ENCODE measurements around the gene PRKG1.
"Not testable (repeated sequence)": the region's sequence is repeated elsewhere in the genome, so short reads cannot be mapped to it uniquely, and the experiment has no call there.

PRKG1 gene

GRCh38 chr10:52232561-52233350 is 1158.5 kb downstream of the PRKG1 start:
- no peaks in the 10 kb centered on the region for H3K79me1 ChIP-seq (ENCODE audit: low read length)
- H2BK120ac ChIP-seq (ENCODE audit: low read depth, low read length), result no peak overlapping the region
- H3K9ac ChIP-seq (ENCODE audit: low read length), result no peak overlapping the region
- H3K23ac ChIP-seq (ENCODE audit: low read length), result no peak overlapping the region
- no peak overlapping the region for H3K4ac ChIP-seq (ENCODE audit: low read depth, low read length)
- no peak overlapping the region for H2AK5ac ChIP-seq (ENCODE audit: low read length)
- no peaks in the 10 kb centered on the region for H3K4me1 ChIP-seq (ENCODE audit: control insufficient read depth, low read depth, low read length)
- H3K27ac ChIP-seq (ENCODE audit: low read depth, low read length), result no peak overlapping the region
- H3K18ac ChIP-seq (ENCODE audit: low read length), result no peak overlapping the region
- no peaks in the 10 kb centered on the region for H3K79me2 ChIP-seq (ENCODE audit: control insufficient read depth, insufficient read depth, low read length)
- H3K56ac ChIP-seq (ENCODE audit: low read length), result no peak overlapping the region
- no peak for DNase-seq
- no peak overlapping the region for H3K4me3 ChIP-seq (ENCODE audit: low read length)
- H3K36me3 ChIP-seq (ENCODE audit: control insufficient read depth, insufficient read depth, low read length), result no peaks in the 10 kb centered on the region
- no CpG with 5 or more reads among the region's 4 CpGs for WGBS (ENCODE audit: extremely low coverage, insufficient coverage, low lambda C conversion rate)
- no peak overlapping the region for H4K8ac ChIP-seq (ENCODE audit: low read depth, low read length)
- H2BK5ac ChIP-seq (ENCODE audit: low read length), result no peak overlapping the region
- no peak overlapping the region for H3K4me2 ChIP-seq (ENCODE audit: low read length)
- no peaks in the 10 kb centered on the region for H3K27me3 ChIP-seq (ENCODE audit: insufficient read depth, low read length, poor library complexity)
- H2BK15ac ChIP-seq (replicated peaks; ENCODE audit: low read depth), result no peak overlapping the region
- no peak overlapping the region for H4K5ac ChIP-seq (ENCODE audit: low read length)

- not testable (repeated sequence) for H3K4me3 ChIP-seq (ENCODE audit: low read length); H3K4ac ChIP-seq (ENCODE audit: low read depth, low read length); H3K56ac ChIP-seq (ENCODE audit: low read length); H4K5ac ChIP-seq (ENCODE audit: low read length); H3K18ac ChIP-seq (ENCODE audit: low read length); H3K79me1 ChIP-seq (ENCODE audit: low read length); H3K27me3 ChIP-seq (ENCODE audit: insufficient read depth, low read length, poor library complexity); H4K8ac ChIP-seq (ENCODE audit: low read depth, low read length); H3K23ac ChIP-seq (ENCODE audit: low read length); H3K4me2 ChIP-seq (ENCODE audit: low read length); H3K9ac ChIP-seq (ENCODE audit: low read length); H3K36me3 ChIP-seq (ENCODE audit: control insufficient read depth, insufficient read depth, low read length); H3K4me1 ChIP-seq (ENCODE audit: control insufficient read depth, low read depth, low read length); H2BK5ac ChIP-seq (ENCODE audit: low read length); DNase-seq; H2AK5ac ChIP-seq (ENCODE audit: low read length); H2BK120ac ChIP-seq (ENCODE audit: low read depth, low read length); H2BK15ac ChIP-seq (replicated peaks; ENCODE audit: low read depth); H3K79me2 ChIP-seq (ENCODE audit: control insufficient read depth, insufficient read depth, low read length); H3K27ac ChIP-seq (ENCODE audit: low read depth, low read length)
- WGBS (ENCODE audit: extremely low coverage, insufficient coverage, low lambda C conversion rate), result no CpG with 5 or more reads among the region's 34 CpGs
Measured at GRCh38 chr10:52233351-52233991, 1159.2 kb downstream of the PRKG1 start.

- Histone ChIP-seq H3K4me2 (ENCODE audit: low read length) (no peak overlapping the region), H2AK5ac (ENCODE audit: low read length) (no peak overlapping the region), H4K8ac (ENCODE audit: low read depth, low read length) (no peak overlapping the region), H4K5ac (ENCODE audit: low read length) (no peak overlapping the region), H3K79me2 (ENCODE audit: control insufficient read depth, insufficient read depth, low read length) (no peaks in the 10 kb centered on the region), H3K23ac (ENCODE audit: low read length) (no peak overlapping the region), H3K9ac (ENCODE audit: low read length) (no peak overlapping the region), H2BK15ac (replicated peaks; ENCODE audit: low read depth) (no peak overlapping the region), H3K27me3 (ENCODE audit: insufficient read depth, low read length, poor library complexity) (no peaks in the 10 kb centered on the region), H3K4ac (ENCODE audit: low read depth, low read length) (no peak overlapping the region), H3K56ac (ENCODE audit: low read length) (no peak overlapping the region), H3K4me1 (ENCODE audit: control insufficient read depth, low read depth, low read length) (no peaks in the 10 kb centered on the region), H2BK120ac (ENCODE audit: low read depth, low read length) (no peak overlapping the region), H3K4me3 (ENCODE audit: low read length) (no peak overlapping the region), H2BK5ac (ENCODE audit: low read length) (no peak overlapping the region), H3K18ac (ENCODE audit: low read length) (no peak overlapping the region), H3K36me3 (ENCODE audit: control insufficient read depth, insufficient read depth, low read length) (no peaks in the 10 kb centered on the region), H3K27ac (ENCODE audit: low read depth, low read length) (no peak overlapping the region), H3K79me1 (ENCODE audit: low read length) (no peaks in the 10 kb centered on the region)
- no peak for DNase-seq
- WGBS (ENCODE audit: extremely low coverage, insufficient coverage, low lambda C conversion rate), result no CpG with 5 or more reads among the region's 1 CpG
Measured at GRCh38 chr10:52239771-52240170, 1165.5 kb downstream of the PRKG1 start.

GRCh38 chr10:52245547-52245946 is 1171.3 kb downstream of the PRKG1 start:
- no peak overlapping the region for H3K56ac ChIP-seq (ENCODE audit: low read length)
- no peaks in the 10 kb centered on the region for H3K36me3 ChIP-seq (ENCODE audit: control insufficient read depth, insufficient read depth, low read length)
- DNase-seq, result no peak
- no peaks in the 10 kb centered on the region for H3K79me2 ChIP-seq (ENCODE audit: control insufficient read depth, insufficient read depth, low read length)
- WGBS (ENCODE audit: extremely low coverage, insufficient coverage, low lambda C conversion rate), result no CpG with 5 or more reads among the region's 2 CpGs
- H3K27ac ChIP-seq (ENCODE audit: low read depth, low read length), result no peak overlapping the region
- no peak overlapping the region for H3K23ac ChIP-seq (ENCODE audit: low read length)
- no peaks in the 10 kb centered on the region for H3K27me3 ChIP-seq (ENCODE audit: insufficient read depth, low read length, poor library complexity)
- no peak overlapping the region for H2BK120ac ChIP-seq (ENCODE audit: low read depth, low read length)
- no peak overlapping the region for H4K5ac ChIP-seq (ENCODE audit: low read length)
- H2BK15ac ChIP-seq (replicated peaks; ENCODE audit: low read depth), result no peak overlapping the region
- no peak overlapping the region for H3K4ac ChIP-seq (ENCODE audit: low read depth, low read length)
- H3K9ac ChIP-seq (ENCODE audit: low read length), result no peak overlapping the region
- H3K4me3 ChIP-seq (ENCODE audit: low read length), result no peak overlapping the region
- H2BK5ac ChIP-seq (ENCODE audit: low read length), result no peak overlapping the region
- no peaks in the 10 kb centered on the region for H3K4me1 ChIP-seq (ENCODE audit: control insufficient read depth, low read depth, low read length)
- H3K18ac ChIP-seq (ENCODE audit: low read length), result no peak overlapping the region
- no peaks in the 10 kb centered on the region for H3K79me1 ChIP-seq (ENCODE audit: low read length)
- H2AK5ac ChIP-seq (ENCODE audit: low read length), result no peak overlapping the region
- no peak overlapping the region for H4K8ac ChIP-seq (ENCODE audit: low read depth, low read length)
- H3K4me2 ChIP-seq (ENCODE audit: low read length), result no peak overlapping the region

- H3K79me1 ChIP-seq (ENCODE audit: low read length), result not testable (repeated sequence)
Measured at GRCh38 chr10:52247929-52248328, 1173.6 kb downstream of the PRKG1 start.

More at GRCh38 chr10:52247929-52248328, 1173.6 kb downstream of the PRKG1 start:
- not testable (repeated sequence) for H4K8ac ChIP-seq (ENCODE audit: low read depth, low read length); H4K5ac ChIP-seq (ENCODE audit: low read length); H2BK120ac ChIP-seq (ENCODE audit: low read depth, low read length); H3K4ac ChIP-seq (ENCODE audit: low read depth, low read length); H3K27ac ChIP-seq (ENCODE audit: low read depth, low read length); H3K9ac ChIP-seq (ENCODE audit: low read length); DNase-seq; H3K4me1 ChIP-seq (ENCODE audit: control insufficient read depth, low read depth, low read length); H3K4me3 ChIP-seq (ENCODE audit: low read length); H2BK5ac ChIP-seq (ENCODE audit: low read length); H2BK15ac ChIP-seq (replicated peaks; ENCODE audit: low read depth); H3K56ac ChIP-seq (ENCODE audit: low read length); H3K23ac ChIP-seq (ENCODE audit: low read length); H3K27me3 ChIP-seq (ENCODE audit: insufficient read depth, low read length, poor library complexity); H3K36me3 ChIP-seq (ENCODE audit: control insufficient read depth, insufficient read depth, low read length); H3K18ac ChIP-seq (ENCODE audit: low read length); H2AK5ac ChIP-seq (ENCODE audit: low read length); H3K79me2 ChIP-seq (ENCODE audit: control insufficient read depth, insufficient read depth, low read length); H3K4me2 ChIP-seq (ENCODE audit: low read length)
- WGBS (ENCODE audit: extremely low coverage, insufficient coverage, low lambda C conversion rate), result no CpG with 5 or more reads among the region's 7 CpGs
